Upper lobe of left lung (tissue), 4 donors: ENCODE data around the gene CNRIP1.

Experiments
- POLR2AphosphoS5 ChIP-seq, 2 donors: sonication (generic); formaldehyde crosslinking; IDR thresholded peaks; one replicate each; pipeline ENCODE4 v1.5.1; 2017; ENCODE audit warnings: antibody characterized with exemption in 2 of 2
- TF ChIP-seq, protein P1 (sequence below), 6 experiments: fragments of 450-650 bp in 4 of 6; fragments of 200-600 bp in 2 of 6; sonication (generic) in 2 of 6; IDR thresholded peaks; one replicate each; pipeline ENCODE4 v1.5.1; 2016 to 2019; ENCODE audit warnings: antibody characterized with exemption in 6 of 6

DNA sequence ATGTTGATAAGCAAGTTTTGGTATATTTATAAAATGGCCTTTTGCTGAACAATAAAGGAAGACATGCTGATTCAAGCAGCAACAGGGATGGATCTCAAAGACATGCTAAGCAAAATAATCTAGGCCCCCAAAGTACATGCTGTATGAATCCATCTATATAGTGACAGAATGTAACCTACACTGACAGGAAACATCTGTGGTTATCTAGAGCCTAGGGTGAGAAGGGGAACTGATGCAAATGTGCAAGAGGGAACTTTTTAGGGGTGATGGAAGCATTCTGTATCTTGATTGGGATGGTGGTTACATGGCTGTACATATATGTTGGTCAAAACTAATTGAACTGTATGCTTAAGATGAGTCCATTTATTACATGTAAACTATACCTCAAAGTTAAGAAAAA, 24.2 kb downstream of the CNRIP1 start:
- TF ChIP-seq POLR2AphosphoS5 (IDR thresholded peaks at IDR 0.05), result no peak
- TF ChIP-seq, protein P1, sequence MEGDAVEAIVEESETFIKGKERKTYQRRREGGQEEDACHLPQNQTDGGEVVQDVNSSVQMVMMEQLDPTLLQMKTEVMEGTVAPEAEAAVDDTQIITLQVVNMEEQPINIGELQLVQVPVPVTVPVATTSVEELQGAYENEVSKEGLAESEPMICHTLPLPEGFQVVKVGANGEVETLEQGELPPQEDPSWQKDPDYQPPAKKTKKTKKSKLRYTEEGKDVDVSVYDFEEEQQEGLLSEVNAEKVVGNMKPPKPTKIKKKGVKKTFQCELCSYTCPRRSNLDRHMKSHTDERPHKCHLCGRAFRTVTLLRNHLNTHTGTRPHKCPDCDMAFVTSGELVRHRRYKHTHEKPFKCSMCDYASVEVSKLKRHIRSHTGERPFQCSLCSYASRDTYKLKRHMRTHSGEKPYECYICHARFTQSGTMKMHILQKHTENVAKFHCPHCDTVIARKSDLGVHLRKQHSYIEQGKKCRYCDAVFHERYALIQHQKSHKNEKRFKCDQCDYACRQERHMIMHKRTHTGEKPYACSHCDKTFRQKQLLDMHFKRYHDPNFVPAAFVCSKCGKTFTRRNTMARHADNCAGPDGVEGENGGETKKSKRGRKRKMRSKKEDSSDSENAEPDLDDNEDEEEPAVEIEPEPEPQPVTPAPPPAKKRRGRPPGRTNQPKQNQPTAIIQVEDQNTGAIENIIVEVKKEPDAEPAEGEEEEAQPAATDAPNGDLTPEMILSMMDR (IDR thresholded peaks at IDR 0.05), result no peak
